HEK293 (cell line): Measurements from ENCODE around the gene RASGRF2.

Experiments used
- MYNN ChIP-seq: fragments of 450-650 bp; formaldehyde crosslinking; IDR thresholded peaks from 2 replicates; pipeline ENCODE4 v1.5.1; 2016; ENCODE audit warnings: missing biosample characterization, missing genetic modification characterization, borderline replicate concordance
- ZFP3 ChIP-seq: fragments of 450-650 bp; formaldehyde crosslinking; IDR thresholded peaks from 2 replicates; pipeline ENCODE4 v1.5.1; 2016; ENCODE audit warnings: low read depth, missing biosample characterization, missing genetic modification characterization
- ZNF10 ChIP-seq: fragments of 450-650 bp; formaldehyde crosslinking; IDR thresholded peaks from 2 replicates; pipeline ENCODE4 v1.5.1; 2017; ENCODE audit warnings: missing biosample characterization, missing genetic modification characterization
- ZNF155 ChIP-seq: fragments of 450-650 bp; formaldehyde crosslinking; IDR thresholded peaks from 2 replicates; pipeline ENCODE4 v1.5.1; 2016; ENCODE audit warnings: missing biosample characterization, missing genetic modification characterization
- ZNF350 ChIP-seq: fragments of 450-650 bp; formaldehyde crosslinking; IDR thresholded peaks from 2 replicates; pipeline ENCODE4 v1.5.0; 2017; ENCODE audit warnings: missing biosample characterization, mild to moderate bottlenecking, missing genetic modification characterization
- TF ChIP-seq, protein P1 (sequence below): fragments of 450-650 bp; formaldehyde crosslinking; IDR thresholded peaks from 2 replicates; pipeline ENCODE4 v1.5.1; 2016; ENCODE audit warnings: missing biosample characterization, missing genetic modification characterization

DNA sequence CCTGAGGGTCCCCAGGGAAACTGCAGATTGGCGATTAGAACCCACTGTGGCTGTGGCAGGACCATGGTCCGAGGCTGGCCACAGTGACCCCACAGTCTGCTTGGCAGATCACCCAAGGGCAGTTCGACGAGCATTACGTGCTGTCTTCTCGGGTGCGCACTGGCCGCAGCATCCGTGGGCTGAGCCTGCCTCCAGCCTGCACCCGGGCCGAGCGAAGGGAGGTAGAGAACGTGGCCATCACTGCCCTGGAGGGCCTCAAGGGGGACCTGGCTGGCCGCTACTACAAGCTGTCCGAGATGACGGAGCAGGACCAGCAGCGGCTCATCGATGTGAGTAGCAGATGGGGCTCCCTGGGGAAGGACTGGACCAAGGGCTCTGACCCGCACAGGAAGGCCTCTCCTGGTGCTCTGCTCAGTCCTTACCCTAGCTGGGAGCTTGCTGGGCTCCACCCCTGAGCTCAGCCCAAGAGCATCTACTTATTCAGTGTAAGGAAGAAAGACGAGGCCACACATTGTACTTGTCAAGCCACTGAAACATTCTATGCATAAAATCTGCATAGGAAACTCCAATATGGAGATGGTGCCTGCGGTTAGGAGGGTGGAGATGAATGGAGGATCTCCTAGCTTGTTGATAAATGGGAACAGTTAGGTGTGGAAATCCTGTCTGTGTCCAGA lies 294.9 kb downstream of the RASGRF2 start:
- TF ChIP-seq ZNF350 (no peak), MYNN (tag by site-specific recombination) (no peak), ZNF155 (tag by site-specific recombination) (no peak), ZFP3 (tag by site-specific recombination) (no peak), ZNF10 (tag by site-specific recombination) (no peak)
- TF ChIP-seq, protein P1, sequence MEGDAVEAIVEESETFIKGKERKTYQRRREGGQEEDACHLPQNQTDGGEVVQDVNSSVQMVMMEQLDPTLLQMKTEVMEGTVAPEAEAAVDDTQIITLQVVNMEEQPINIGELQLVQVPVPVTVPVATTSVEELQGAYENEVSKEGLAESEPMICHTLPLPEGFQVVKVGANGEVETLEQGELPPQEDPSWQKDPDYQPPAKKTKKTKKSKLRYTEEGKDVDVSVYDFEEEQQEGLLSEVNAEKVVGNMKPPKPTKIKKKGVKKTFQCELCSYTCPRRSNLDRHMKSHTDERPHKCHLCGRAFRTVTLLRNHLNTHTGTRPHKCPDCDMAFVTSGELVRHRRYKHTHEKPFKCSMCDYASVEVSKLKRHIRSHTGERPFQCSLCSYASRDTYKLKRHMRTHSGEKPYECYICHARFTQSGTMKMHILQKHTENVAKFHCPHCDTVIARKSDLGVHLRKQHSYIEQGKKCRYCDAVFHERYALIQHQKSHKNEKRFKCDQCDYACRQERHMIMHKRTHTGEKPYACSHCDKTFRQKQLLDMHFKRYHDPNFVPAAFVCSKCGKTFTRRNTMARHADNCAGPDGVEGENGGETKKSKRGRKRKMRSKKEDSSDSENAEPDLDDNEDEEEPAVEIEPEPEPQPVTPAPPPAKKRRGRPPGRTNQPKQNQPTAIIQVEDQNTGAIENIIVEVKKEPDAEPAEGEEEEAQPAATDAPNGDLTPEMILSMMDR (tag by site-specific recombination) = no peak
